Keratinocyte (primary cell): ENCODE data around the gene PDE4DIP.
"Not testable (repeated sequence)": the region's sequence is repeated elsewhere in the genome, so short reads cannot be mapped to it uniquely, and the experiment has no call there.

Source experiments
- EZH2 ChIP-seq: IDR thresholded peaks from one replicate; pipeline ENCODE4 v1.6.1; 2012; ENCODE audit warnings: inconsistent platforms, mild to moderate bottlenecking, low read length, moderate library complexity
- TF ChIP-seq, protein P1 (sequence below), 3 experiments: IDR thresholded peaks in 1 of 3; conservative IDR thresholded peaks in 1 of 3; optimal IDR thresholded peaks in 1 of 3; 2 replicates in 2 of 3; 3 replicates in 1 of 3; pipeline versions ENCODE3 to v1.5.1; 2011; ENCODE audit warnings: low read length in 3 of 3, mild to moderate bottlenecking in 3 of 3, moderate library complexity in 2 of 3, control low read depth in 1 of 3, inconsistent platforms in 1 of 3; ENCODE audit not compliant: insufficient read depth in 2 of 3; ENCODE audit errors: extremely low read depth in 1 of 3

DNA sequence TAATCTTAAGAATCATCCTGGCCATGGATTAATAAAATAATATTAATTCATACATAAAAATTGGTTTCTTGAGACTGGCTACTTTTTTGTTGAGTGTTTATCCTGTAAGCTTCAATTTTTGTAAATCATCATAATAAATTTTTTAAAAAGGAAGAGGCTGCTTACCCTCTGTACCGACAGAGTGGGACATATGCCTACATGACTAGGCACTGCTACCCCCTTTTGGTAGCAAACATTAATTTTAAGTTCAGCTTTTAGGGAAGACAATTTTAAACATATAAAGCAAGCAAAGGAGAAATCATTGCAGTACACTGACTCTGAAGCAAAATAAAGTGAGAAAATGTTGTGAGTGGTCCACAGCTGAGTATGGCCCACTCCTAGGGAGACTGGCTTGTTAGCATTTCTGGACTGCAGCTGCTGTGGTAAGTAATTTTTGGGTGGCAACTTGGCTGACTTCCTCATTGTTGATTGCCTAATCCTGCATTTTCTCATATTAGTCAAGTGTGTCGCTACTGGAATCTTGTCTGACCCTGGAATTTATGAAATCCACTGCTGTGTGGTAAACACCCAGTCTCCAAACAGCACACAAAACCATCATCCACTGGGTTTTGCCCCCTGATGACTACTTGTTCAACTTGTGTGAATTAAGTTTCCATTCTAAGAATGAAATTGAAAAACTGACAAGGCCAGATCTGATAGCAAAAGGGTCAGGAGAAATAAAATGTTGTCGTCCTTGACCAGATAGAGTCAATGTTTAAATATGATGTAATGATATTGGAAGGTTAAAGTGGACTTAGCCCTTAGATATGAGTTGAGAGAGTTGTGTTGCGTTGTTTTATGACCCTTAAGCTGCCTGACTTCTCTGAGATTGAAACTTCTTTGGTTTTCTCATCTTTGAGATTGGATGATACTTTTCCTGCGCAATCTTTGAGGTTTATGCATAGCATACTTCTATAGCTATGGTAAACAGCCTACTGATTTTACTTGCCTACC is 50.4 kb downstream of the PDE4DIP start:
- TF ChIP-seq, protein P1, sequence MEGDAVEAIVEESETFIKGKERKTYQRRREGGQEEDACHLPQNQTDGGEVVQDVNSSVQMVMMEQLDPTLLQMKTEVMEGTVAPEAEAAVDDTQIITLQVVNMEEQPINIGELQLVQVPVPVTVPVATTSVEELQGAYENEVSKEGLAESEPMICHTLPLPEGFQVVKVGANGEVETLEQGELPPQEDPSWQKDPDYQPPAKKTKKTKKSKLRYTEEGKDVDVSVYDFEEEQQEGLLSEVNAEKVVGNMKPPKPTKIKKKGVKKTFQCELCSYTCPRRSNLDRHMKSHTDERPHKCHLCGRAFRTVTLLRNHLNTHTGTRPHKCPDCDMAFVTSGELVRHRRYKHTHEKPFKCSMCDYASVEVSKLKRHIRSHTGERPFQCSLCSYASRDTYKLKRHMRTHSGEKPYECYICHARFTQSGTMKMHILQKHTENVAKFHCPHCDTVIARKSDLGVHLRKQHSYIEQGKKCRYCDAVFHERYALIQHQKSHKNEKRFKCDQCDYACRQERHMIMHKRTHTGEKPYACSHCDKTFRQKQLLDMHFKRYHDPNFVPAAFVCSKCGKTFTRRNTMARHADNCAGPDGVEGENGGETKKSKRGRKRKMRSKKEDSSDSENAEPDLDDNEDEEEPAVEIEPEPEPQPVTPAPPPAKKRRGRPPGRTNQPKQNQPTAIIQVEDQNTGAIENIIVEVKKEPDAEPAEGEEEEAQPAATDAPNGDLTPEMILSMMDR (optimal IDR thresholded peaks at IDR 0.05 in 1 of 3, IDR thresholded peaks at IDR 0.05 in 1 of 3, conservative IDR thresholded peaks at IDR 0.05 in 1 of 3; ENCODE audit: extremely low read depth in 1 of 3, insufficient read depth in 2 of 3, low read length in 3 of 3): not testable (repeated sequence)
- TF ChIP-seq EZH2: not testable (repeated sequence)
